Stomach (tissue), 9 donors: Measurements from ENCODE around the gene TTR. TPM values are rescaled to one million over a fixed set of nuclear protein-coding genes. Genes with fewer than 3 reads are reported as not detected.

Source experiments
- DNase-seq, 2 donors: peaks; one replicate each; pipeline versions ENCODE4 v3.0.0 to v3.0.0-alpha.2; 2013 to 2019
- H3K27ac ChIP-seq, 5 donors: fragments of 200-600 bp in 4 of 5; sonication (generic) in 4 of 5; one replicate each; pipeline ENCODE4 v1.5.1; 2013 to 2019; ENCODE audit warnings: mild to moderate bottlenecking in 1 of 5, moderate library complexity in 1 of 5
- H3K27me3 ChIP-seq, 3 donors: fragments of 200-600 bp; sonication (generic); one replicate each; pipeline ENCODE4 v1.5.1; 2017 to 2019; ENCODE audit warnings: mixed run types in 1 of 3
- H3K36me3 ChIP-seq, 4 donors: fragments of 200-600 bp; sonication (generic); 1 replicate in 3 of 4; 2 replicates in 1 of 4; pipeline ENCODE4 v1.5.1; 2016 to 2019
- H3K4me1 ChIP-seq, 4 donors: fragments of 200-600 bp; sonication (generic); one replicate each; pipeline ENCODE4 v1.5.1; 2016 to 2019
- H3K4me3 ChIP-seq, 4 donors: fragments of 200-600 bp; sonication (generic) in 3 of 4; one replicate each; pipeline ENCODE4 v1.5.1; 2016 to 2019; ENCODE audit warnings: mild to moderate bottlenecking in 1 of 4
- H3K9me3 ChIP-seq, 4 donors: fragments of 200-600 bp; sonication (generic); one replicate each; pipeline ENCODE4 v1.5.1; 2016 to 2019
- EP300 ChIP-seq: sonication (generic); formaldehyde crosslinking; IDR thresholded peaks from one replicate; pipeline ENCODE4 v1.6.1; 2017; ENCODE audit warnings: antibody characterized with exemption
- POLR2A ChIP-seq, 4 donors: fragments of 450-650 bp; IDR thresholded peaks; one replicate each; pipeline ENCODE4 v1.6.1; 2016; ENCODE audit warnings: antibody characterized with exemption in 4 of 4, control low read depth in 2 of 4, mild to moderate bottlenecking in 1 of 4, moderate library complexity in 1 of 4
- POLR2AphosphoS5 ChIP-seq, 3 donors: sonication (generic); formaldehyde crosslinking; IDR thresholded peaks; one replicate each; pipeline ENCODE4 v1.6.1; 2016; ENCODE audit warnings: antibody characterized with exemption in 3 of 3
- WGBS, 5 donors: extraction: QIAGEN DNeasy Blood & Tissue Kit in 3 of 5; methylation state at CpG; one replicate each; pipeline versions ENCODE4 v1.1.5 to v1.1.7; 2013 to 2018; 5-methylcytosine and 5-hydroxymethylcytosine counted together
- intact Hi-C: fragments of 100-400 bp; cut with DNase I; formaldehyde crosslinking; loops from one replicate; pipeline ENCODE4 v1.15.1; 2023; ENCODE audit warnings: low total_unique reads
- polyA plus RNA-seq, 3 donors: library from polyadenylated mRNA; stranded (reverse); fragments of 200-250 nt; gene quantifications; one replicate each; pipeline ENCODE4 v1.2.3, GENCODE V29; 2013
- total RNA-seq, 5 donors: library from RNA; depleted of rRNA; stranded (reverse); fragments of >200 nt; gene quantifications; one replicate each; pipeline versions ENCODE4 v1.1.0 to v1.2.3, GENCODE V29; 2014 to 2016
- TF ChIP-seq, protein P1 (sequence below), 7 experiments: fragments of 450-650 bp in 4 of 7; fragments of 200-600 bp in 3 of 7; sonication (generic) in 3 of 7; IDR thresholded peaks; one replicate each; pipeline ENCODE4 v1.5.1; 2016 to 2019; ENCODE audit warnings: antibody characterized with exemption in 7 of 7, control low read depth in 2 of 7, mild to moderate bottlenecking in 1 of 7
- donor health status: healthy with polysubstance abuse.
- donor health status: Bipolar disorder and iron deficiency.
- donor health status: healthy.

The TTR gene
- total and polyA plus RNA-seq, 8 donors = 2.5 to 24.8 (median 8.0) TPM; not detected in 3

DNA sequence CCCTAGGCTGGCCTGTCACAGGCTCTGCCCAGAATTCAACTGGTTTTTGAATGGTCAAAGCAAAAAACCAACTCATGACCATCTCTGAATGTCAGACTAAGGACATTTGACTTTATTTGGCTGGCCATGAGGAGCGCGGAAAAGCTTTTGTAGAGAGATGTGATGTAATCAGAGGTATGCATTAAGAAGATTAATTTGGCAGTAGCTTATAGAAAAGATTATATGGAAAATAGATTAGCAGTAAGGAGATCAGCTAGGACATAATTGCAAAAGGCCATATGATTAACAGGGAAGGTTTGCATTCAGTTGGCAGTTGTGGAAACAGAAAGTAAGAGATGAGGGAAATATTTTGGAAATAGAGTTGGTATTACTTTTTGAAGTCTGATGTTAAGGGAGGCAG, 12.3 kb upstream of the TTR start:
- no peak for DNase-seq
- no peaks in the 10 kb centered on the region for H3K36me3 ChIP-seq
- no peak overlapping the region for H3K4me3 ChIP-seq
- H3K4me1 ChIP-seq = no peaks in the 10 kb centered on the region
- no peaks in the 10 kb centered on the region for H3K9me3 ChIP-seq
- TF ChIP-seq POLR2AphosphoS5 (IDR thresholded peaks at IDR 0.05) (no peak), EP300 (no peak), POLR2A (IDR thresholded peaks at IDR 0.05) (no peak)
- TF ChIP-seq, protein P1, sequence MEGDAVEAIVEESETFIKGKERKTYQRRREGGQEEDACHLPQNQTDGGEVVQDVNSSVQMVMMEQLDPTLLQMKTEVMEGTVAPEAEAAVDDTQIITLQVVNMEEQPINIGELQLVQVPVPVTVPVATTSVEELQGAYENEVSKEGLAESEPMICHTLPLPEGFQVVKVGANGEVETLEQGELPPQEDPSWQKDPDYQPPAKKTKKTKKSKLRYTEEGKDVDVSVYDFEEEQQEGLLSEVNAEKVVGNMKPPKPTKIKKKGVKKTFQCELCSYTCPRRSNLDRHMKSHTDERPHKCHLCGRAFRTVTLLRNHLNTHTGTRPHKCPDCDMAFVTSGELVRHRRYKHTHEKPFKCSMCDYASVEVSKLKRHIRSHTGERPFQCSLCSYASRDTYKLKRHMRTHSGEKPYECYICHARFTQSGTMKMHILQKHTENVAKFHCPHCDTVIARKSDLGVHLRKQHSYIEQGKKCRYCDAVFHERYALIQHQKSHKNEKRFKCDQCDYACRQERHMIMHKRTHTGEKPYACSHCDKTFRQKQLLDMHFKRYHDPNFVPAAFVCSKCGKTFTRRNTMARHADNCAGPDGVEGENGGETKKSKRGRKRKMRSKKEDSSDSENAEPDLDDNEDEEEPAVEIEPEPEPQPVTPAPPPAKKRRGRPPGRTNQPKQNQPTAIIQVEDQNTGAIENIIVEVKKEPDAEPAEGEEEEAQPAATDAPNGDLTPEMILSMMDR (IDR thresholded peaks at IDR 0.05) = no peak
- WGBS, 5 donors = 77 to 95% (median 89%) methylated on average over 2 of the region's 2 CpGs
- no peak overlapping the region for H3K27ac ChIP-seq
- no peaks in the 10 kb centered on the region for H3K27me3 ChIP-seq
- intact Hi-C loops = no loop called here

DNA sequence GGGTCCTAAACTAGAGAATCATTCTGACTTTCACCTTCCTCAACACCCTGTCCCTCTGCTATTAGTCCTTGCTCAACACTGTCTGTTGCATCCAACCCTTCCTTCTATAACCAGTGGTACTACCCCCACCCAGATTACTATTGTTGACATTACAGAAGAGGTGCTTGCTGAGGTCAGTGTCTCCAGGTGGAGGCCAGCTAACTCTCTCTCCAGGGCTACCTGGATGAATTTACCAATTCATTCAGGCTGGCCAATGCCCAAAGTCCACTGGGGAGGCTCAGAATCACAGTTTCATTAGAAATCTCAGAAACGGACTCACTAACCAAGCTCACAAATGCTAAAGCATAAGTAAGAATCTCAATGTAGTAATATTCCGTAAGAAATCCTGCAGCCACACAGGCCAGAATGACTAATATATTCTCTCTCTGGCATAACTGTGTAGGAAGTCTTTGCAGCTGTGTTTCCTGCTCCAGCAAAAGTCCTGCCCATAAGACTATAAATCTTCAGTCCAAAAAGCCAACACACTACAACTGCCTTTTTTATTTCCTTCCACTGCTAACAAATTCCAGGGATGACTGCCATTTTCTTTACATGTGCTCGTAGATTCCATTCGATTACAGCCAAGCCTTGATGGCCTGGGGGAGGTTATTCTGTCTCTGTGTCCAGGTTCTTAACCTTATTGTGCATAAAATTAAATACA, 10.0 kb upstream of the TTR start:
- H3K4me1 ChIP-seq = no peaks in the 10 kb centered on the region
- no peaks in the 10 kb centered on the region for H3K36me3 ChIP-seq
- intact Hi-C loops = no loop called here
- H3K9me3 ChIP-seq = no peaks in the 10 kb centered on the region
- H3K27me3 ChIP-seq = no peaks in the 10 kb centered on the region
- no peak overlapping the region for H3K27ac ChIP-seq
- no peak overlapping the region for H3K4me3 ChIP-seq
- whole genome bisulfite sequencing, 5 donors = 34 to 70% (median 58%) methylated on average over 4 of the region's 4 CpGs
- TF ChIP-seq EP300 (no peak), POLR2A (IDR thresholded peaks at IDR 0.05) (no peak), POLR2AphosphoS5 (IDR thresholded peaks at IDR 0.05) (no peak)
- TF ChIP-seq, protein P1 (IDR thresholded peaks at IDR 0.05) = no peak
- DNase-seq = no peak

DNA sequence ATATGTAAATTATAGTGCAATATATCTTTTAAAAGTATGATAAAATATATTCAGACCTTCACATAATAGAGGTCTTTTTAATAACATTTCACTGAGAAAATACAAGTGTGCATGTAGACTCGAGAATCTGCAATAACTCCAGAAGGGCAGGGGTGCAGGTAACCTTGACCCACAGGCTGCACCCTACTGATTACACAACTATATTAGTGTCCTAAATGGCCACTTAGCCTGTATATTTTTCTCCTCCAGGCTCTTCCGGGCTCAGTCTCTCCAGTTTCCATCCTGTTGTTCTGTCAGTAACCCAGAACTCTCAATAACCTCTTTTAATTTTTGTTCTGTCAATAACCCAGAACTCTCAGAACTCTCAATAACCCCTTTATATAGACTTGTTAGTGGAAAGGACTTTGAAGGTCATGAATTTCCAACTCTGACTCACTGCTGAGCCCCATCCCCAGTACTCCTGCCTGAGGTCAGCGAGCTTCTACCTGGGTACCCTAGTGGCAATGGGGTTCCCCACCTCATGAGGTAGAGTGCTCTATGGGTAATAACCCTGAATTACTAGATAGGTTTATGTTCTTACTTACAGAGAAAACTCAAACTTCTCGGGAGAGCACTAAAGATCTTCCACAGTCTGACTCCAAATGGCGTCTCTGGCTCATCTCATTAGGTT, 8.4 kb upstream of the TTR start:
- no peak overlapping the region for H3K27ac ChIP-seq
- intact Hi-C loops = no loop called here
- H3K36me3 ChIP-seq = no peaks in the 10 kb centered on the region
- 85 to 94% (median 90%) methylated on average over 5 of the region's 5 CpGs for WGBS, 5 donors
- H3K9me3 ChIP-seq = no peaks in the 10 kb centered on the region
- H3K4me1 ChIP-seq = no peaks in the 10 kb centered on the region
- no peak for TF ChIP-seq POLR2AphosphoS5 (IDR thresholded peaks at IDR 0.05)
- no peak for TF ChIP-seq EP300
- TF ChIP-seq, protein P1 (IDR thresholded peaks at IDR 0.05) = no peak
- no peak for TF ChIP-seq POLR2A (IDR thresholded peaks at IDR 0.05)
- DNase-seq = no peak
- H3K27me3 ChIP-seq = no peaks in the 10 kb centered on the region
- no peak overlapping the region for H3K4me3 ChIP-seq

DNA sequence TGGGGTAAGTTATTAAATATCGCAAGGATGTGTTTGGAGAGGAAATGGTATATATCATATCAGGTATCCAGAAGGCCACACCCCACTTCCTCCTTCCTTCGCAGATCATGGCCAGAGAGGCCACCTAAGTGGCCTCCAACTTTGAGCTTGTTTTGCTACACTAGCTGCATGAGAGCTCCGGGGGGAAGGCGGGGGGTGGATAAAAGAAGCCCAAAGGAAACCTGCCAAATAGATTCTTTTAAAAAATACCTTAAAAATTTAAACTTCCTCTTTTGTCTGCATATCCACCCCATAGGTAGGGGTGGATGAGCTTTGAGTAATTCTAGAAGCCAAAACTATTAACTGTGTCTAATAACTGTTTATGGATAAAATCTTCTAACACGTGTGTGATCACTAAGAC, 5.7 kb upstream of the TTR start:
- no peak overlapping the region for H3K4me3 ChIP-seq
- H3K36me3 ChIP-seq = no peaks in the 10 kb centered on the region
- no peaks in the 10 kb centered on the region for H3K9me3 ChIP-seq
- intact Hi-C loops = no loop called here
- 81 to 89% (median 86%) methylated on average over 5 of the region's 5 CpGs for WGBS, 5 donors
- DNase-seq = no peak
- no peaks in the 10 kb centered on the region for H3K27me3 ChIP-seq
- no peak for TF ChIP-seq POLR2AphosphoS5 (IDR thresholded peaks at IDR 0.05)
- no peak for TF ChIP-seq EP300
- TF ChIP-seq POLR2A (IDR thresholded peaks at IDR 0.05) = no peak
- TF ChIP-seq, protein P1 (IDR thresholded peaks at IDR 0.05) = no peak
- H3K4me1 ChIP-seq = peaks cover 0 to 2% (median 0%) of the 10 kb centered on the region in 4 donors
- no peak overlapping the region for H3K27ac ChIP-seq
